ENCODE data around the gene HNRNPM.

DNA sequence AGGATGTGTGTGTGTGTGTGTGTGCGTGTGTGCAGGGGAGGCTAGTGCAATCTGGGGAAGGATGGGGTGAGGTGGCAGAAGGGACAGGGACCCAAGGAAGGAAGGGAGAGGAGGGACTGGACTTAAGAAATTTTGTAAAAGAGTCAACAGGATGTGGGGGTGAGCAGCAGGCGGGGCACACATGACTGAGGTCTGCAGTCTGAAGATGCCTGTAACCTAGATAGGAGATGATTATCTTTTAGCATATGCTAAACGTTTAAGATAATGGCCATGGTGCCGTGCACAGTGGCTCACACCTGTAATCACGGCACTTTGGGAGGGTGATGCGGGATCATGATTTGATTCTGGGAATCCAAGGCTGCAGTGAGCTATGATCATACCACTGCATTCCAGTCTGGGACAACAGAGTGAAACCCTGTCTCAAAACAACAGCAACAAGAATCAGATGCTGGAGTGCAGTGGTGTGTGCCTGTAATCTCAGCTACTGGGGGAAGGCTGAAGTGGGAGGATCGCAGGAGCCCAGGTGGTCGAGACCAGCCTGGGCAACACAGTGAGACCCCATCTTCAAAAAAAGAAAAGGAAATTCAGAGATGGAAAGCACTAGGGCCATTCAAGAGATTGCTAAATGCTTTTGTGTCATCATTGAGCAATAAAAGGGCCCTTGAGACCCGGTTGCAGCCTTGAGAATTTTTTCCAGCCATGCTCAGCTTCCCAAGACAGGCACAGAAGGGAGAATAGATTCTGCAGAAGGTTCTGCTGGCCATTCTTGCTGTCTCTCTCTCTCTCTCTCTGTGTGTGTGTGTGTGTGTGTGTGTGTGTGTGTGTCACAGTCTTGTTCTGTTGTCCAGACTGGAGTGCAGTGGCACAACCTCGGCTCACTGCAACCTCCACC lies 73.0 kb downstream of the HNRNPM start:
- TF ChIP-seq, protein P1, sequence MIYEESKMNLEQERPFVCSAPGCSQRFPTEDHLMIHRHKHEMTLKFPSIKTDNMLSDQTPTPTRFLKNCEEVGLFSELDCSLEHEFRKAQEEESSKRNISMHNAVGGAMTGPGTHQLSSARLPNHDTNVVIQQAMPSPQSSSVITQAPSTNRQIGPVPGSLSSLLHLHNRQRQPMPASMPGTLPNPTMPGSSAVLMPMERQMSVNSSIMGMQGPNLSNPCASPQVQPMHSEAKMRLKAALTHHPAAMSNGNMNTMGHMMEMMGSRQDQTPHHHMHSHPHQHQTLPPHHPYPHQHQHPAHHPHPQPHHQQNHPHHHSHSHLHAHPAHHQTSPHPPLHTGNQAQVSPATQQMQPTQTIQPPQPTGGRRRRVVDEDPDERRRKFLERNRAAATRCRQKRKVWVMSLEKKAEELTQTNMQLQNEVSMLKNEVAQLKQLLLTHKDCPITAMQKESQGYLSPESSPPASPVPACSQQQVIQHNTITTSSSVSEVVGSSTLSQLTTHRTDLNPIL (CRISPR knock-in tag; IDR thresholded peaks at IDR 0.05; ENCODE audit: low read depth): no peak
- no peak for TF ChIP-seq ISL1 (CRISPR knock-in tag; IDR thresholded peaks at IDR 0.05)
- TF ChIP-seq OSR1 (CRISPR knock-in tag; IDR thresholded peaks at IDR 0.05): no peak
- no peak for TF ChIP-seq RARB (CRISPR knock-in tag; IDR thresholded peaks at IDR 0.05)
- TF ChIP-seq, protein P2, sequence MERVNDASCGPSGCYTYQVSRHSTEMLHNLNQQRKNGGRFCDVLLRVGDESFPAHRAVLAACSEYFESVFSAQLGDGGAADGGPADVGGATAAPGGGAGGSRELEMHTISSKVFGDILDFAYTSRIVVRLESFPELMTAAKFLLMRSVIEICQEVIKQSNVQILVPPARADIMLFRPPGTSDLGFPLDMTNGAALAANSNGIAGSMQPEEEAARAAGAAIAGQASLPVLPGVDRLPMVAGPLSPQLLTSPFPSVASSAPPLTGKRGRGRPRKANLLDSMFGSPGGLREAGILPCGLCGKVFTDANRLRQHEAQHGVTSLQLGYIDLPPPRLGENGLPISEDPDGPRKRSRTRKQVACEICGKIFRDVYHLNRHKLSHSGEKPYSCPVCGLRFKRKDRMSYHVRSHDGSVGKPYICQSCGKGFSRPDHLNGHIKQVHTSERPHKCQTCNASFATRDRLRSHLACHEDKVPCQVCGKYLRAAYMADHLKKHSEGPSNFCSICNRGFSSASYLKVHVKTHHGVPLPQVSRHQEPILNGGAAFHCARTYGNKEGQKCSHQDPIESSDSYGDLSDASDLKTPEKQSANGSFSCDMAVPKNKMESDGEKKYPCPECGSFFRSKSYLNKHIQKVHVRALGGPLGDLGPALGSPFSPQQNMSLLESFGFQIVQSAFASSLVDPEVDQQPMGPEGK (CRISPR knock-in tag; IDR thresholded peaks at IDR 0.05; ENCODE audit: borderline replicate concordance): no peak
- no peak for TF ChIP-seq GLIS3 (CRISPR knock-in tag; IDR thresholded peaks at IDR 0.05)
- no peak for TF ChIP-seq ZNF8 (CRISPR knock-in tag; IDR thresholded peaks at IDR 0.05)
- no peak for TF ChIP-seq ZNF565 (CRISPR knock-in tag; conservative IDR thresholded peaks at IDR 0.05; ENCODE audit: low read depth)
- TF ChIP-seq SNAI2 (CRISPR knock-in tag; IDR thresholded peaks at IDR 0.05): no peak

Data from SK-N-SH treated with all-trans-retinoic acid at 6 μM for 48 hours (cell line).